Tibial artery (tissue), 4 donors: ENCODE measurements around the gene CFAP77.

Source experiments
- DNase-seq, 2 donors: peaks; one replicate each; pipeline ENCODE4 v3.0.0-alpha.2; 2019
- H3K27ac ChIP-seq, 2 donors: fragments of 200-600 bp; sonication (generic) in 1 of 2; 1 replicate in 1 of 2; 2 replicates in 1 of 2; pipeline ENCODE4 v1.5.1; 2018 to 2019; ENCODE audit warnings: mild to moderate bottlenecking in 1 of 2
- H3K27me3 ChIP-seq, 2 donors: fragments of 200-600 bp; sonication (generic) in 1 of 2; one replicate each; pipeline versions ENCODE4 v1.5.1 to v1.6.0; 2016 to 2019
- H3K36me3 ChIP-seq, 3 donors: fragments of 200-600 bp; sonication (generic) in 2 of 3; one replicate each; pipeline ENCODE4 v1.5.1; 2016 to 2019; ENCODE audit warnings: mild to moderate bottlenecking in 2 of 3
- H3K4me1 ChIP-seq, 4 donors: fragments of 200-600 bp; sonication (generic) in 2 of 4; 1 replicate in 3 of 4; 2 replicates in 1 of 4; pipeline ENCODE4 v1.5.1; 2016 to 2019
- H3K4me3 ChIP-seq, 2 donors: fragments of 200-600 bp; sonication (generic) in 1 of 2; 1 replicate in 1 of 2; 2 replicates in 1 of 2; pipeline ENCODE4 v1.5.1; 2018 to 2019; ENCODE audit warnings: mild to moderate bottlenecking in 2 of 2
- H3K9me3 ChIP-seq, 3 donors: fragments of 200-600 bp; sonication (generic) in 1 of 3; one replicate each; pipeline ENCODE4 v1.5.1; 2016 to 2019
- intact Hi-C: fragments of 100-400 bp; cut with DNase I; formaldehyde crosslinking; loops from one replicate; pipeline ENCODE4 v1.15.0; 2023; ENCODE audit warnings: low total_unique reads
- TF ChIP-seq, protein P1 (sequence below), 2 experiments: fragments of 200-600 bp in 1 of 2; fragments of 450-650 bp in 1 of 2; IDR thresholded peaks; one replicate each; pipeline ENCODE4 v1.5.1; 2017 to 2019; ENCODE audit warnings: antibody characterized with exemption in 2 of 2, mild to moderate bottlenecking in 1 of 2, moderate library complexity in 1 of 2

CFAP77 gene

DNA sequence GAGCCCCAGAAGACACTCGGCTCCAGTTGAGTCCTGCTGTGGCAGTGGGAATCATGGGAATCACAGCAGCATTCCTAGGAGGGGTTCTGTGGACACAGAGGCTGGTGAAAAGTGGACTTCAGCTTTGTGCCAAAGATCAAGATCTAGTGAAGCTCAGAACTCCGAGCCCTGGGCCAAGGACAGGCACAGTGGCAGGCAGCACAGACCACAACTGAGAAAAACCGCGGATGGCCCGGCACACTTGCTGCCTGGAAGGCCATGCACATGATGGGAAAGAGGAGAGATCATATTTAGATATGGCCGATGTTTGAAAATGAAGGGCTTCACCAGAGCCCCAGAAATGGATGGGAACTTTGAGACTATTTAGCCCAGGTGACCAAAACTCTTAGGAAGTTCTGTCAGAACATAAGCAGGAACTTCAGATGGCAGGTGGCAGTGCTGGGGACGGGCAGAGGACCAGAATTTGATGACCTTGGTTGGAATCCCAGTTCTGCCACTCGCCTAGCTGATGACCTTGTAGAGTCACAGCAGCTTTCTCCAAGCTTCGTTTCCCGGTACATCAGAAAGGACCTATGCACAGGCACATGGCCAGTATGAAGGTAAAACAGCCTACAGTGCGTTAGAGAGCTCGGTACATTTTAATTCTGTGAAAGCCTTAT, 190.4 kb downstream of the CFAP77 start:
- no peaks in the 10 kb centered on the region for H3K4me1 ChIP-seq
- intact Hi-C loops: no loop called here
- H3K27me3 ChIP-seq: no peaks in the 10 kb centered on the region
- peaks cover 22 to 89% (median 72%) of the 10 kb centered on the region in 3 donors for H3K36me3 ChIP-seq
- no peaks in the 10 kb centered on the region for H3K9me3 ChIP-seq
- DNase-seq: no peak
- TF ChIP-seq, protein P1, sequence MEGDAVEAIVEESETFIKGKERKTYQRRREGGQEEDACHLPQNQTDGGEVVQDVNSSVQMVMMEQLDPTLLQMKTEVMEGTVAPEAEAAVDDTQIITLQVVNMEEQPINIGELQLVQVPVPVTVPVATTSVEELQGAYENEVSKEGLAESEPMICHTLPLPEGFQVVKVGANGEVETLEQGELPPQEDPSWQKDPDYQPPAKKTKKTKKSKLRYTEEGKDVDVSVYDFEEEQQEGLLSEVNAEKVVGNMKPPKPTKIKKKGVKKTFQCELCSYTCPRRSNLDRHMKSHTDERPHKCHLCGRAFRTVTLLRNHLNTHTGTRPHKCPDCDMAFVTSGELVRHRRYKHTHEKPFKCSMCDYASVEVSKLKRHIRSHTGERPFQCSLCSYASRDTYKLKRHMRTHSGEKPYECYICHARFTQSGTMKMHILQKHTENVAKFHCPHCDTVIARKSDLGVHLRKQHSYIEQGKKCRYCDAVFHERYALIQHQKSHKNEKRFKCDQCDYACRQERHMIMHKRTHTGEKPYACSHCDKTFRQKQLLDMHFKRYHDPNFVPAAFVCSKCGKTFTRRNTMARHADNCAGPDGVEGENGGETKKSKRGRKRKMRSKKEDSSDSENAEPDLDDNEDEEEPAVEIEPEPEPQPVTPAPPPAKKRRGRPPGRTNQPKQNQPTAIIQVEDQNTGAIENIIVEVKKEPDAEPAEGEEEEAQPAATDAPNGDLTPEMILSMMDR (IDR thresholded peaks at IDR 0.05): no peak
- H3K27ac ChIP-seq: no peak overlapping the region
- no peak overlapping the region for H3K4me3 ChIP-seq

DNA sequence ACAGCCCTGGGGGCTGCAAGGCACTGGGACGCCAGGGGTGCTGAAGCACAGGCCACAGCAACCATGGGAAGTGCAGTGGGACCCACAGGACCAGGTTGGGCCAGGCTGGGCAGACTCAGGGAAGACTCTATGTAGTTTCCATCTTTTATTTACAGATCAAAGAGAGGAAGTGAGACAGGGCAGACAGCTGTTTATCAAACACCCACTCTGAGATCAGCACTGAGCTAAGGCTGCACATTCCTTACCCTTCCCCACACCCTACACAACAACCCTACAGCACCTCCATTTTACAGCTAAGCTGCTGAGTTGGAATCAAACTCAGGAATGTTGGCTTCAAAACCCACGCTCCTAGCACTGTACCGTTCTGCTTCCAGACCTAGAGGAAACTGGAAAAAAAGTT, 192.2 kb downstream of the CFAP77 start:
- no peak for DNase-seq

DNA sequence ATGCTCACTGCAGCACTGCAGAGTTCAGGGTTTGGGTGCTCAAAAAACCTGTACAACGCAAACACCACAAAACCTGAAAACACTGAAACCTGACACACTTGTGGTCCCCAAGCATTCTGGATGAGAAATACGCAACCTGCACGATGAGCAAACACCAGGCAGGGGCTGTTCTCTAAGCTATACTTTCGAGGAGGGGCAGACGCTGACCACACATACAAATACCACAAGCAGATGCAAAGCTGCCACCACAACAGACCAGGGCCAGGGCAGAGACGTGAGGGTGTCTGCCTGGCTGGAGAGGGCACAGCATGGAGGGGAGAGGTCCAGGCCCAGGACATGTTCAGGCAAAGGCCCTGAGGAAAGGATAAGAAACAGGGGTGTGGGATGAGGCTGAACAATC, 195.4 kb downstream of the CFAP77 start:
- Histone ChIP-seq H3K27me3 (no peaks in the 10 kb centered on the region), H3K4me3 (no peak overlapping the region), H3K36me3 (peaks cover 47 to 99% (median 80%) of the 10 kb centered on the region in 3 donors), H3K9me3 (no peaks in the 10 kb centered on the region), H3K4me1 (no peaks in the 10 kb centered on the region), H3K27ac (no peak overlapping the region)
- intact Hi-C loops: no loop called here
- TF ChIP-seq, protein P1 (IDR thresholded peaks at IDR 0.05): no peak
- DNase-seq: no peak

More for the DNA sequence above, 192.2 kb downstream of the CFAP77 start:
- no peak overlapping the region for H3K27ac ChIP-seq
- no peaks in the 10 kb centered on the region for H3K9me3 ChIP-seq
- no peak overlapping the region for H3K4me3 ChIP-seq
- H3K36me3 ChIP-seq: peaks cover 28 to 89% (median 70%) of the 10 kb centered on the region in 3 donors
- TF ChIP-seq, protein P1 (IDR thresholded peaks at IDR 0.05): no peak
- intact Hi-C loops: no loop called here
- H3K4me1 ChIP-seq: no peaks in the 10 kb centered on the region
- H3K27me3 ChIP-seq: no peaks in the 10 kb centered on the region

DNA sequence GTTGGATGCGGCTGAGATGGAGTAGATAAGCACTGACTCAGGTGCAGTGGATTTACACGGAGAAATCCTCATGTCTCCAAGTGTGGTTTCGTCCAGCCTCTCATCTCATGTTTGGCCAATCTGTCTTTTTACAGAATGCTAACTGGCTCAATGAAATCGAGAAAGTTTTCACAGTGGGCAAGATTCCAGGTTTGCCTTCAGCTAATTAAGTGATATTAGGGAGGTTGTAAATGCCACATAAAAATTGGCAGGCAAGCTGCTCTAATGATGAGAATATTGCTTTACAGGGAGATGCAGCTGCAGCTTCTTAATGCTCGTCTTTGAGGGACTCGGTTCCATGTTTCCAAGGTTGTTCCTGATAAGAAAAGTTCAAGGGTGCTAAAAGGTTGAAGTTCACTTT, 196.1 kb downstream of the CFAP77 start:
- Histone ChIP-seq H3K4me3 (no peak overlapping the region), H3K36me3 (peaks cover 47 to 99% (median 82%) of the 10 kb centered on the region in 3 donors), H3K4me1 (no peaks in the 10 kb centered on the region), H3K27ac (no peak overlapping the region), H3K27me3 (no peaks in the 10 kb centered on the region), H3K9me3 (no peaks in the 10 kb centered on the region)
- TF ChIP-seq, protein P1 (IDR thresholded peaks at IDR 0.05): no peak
- intact Hi-C loops: no loop called here
- no peak for DNase-seq

DNA sequence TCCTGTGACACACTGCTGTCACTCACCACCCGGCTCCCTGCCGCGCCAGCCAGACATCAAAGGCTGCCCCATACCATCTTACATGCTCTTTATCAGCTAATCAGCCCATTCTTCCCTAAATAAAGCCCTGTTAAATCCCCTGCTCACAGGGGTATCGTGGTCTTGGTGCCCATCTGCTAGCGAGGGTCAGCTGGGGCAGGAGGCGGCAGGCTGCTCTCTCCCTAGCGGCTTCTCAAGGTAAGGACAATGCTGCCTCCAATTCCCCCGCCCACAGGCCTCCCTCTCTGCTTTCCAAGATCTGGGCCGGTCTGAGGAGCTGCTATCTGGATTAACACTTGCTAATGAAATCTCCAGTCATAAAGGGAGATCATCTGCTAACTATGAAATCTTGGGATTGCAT, 199.2 kb downstream of the CFAP77 start:
- H3K9me3 ChIP-seq: no peaks in the 10 kb centered on the region
- H3K36me3 ChIP-seq: peaks cover 51 to 99% (median 89%) of the 10 kb centered on the region in 3 donors
- intact Hi-C loops: no loop called here
- H3K27ac ChIP-seq: no peak overlapping the region
- H3K27me3 ChIP-seq: no peaks in the 10 kb centered on the region
- TF ChIP-seq, protein P1 (IDR thresholded peaks at IDR 0.05): no peak
- no peaks in the 10 kb centered on the region for H3K4me1 ChIP-seq
- no peak for DNase-seq
- no peak overlapping the region for H3K4me3 ChIP-seq
